ENCODE data around the gene PLEKHM1.

The PLEKHM1 gene

DNA sequence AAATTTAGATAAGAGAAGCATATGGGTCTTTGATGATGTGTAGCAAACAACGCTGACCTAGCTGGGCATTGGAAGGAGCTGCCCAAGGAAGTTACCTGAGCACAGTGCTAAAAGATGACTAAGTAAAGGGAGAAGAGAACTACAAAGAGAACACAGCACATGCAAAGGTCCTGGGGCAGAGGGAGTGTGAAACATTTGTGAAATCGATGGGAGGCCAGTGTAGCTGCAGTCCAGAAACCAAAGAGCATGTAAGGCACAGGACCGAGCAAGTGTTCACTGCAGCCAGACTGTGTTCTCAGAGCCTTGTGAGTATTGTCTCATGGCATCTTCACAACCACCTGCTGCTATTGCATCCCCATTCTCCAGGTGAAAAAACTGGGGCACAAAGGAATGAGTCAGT lies 102.8 kb downstream of the PLEKHM1 start:
- peaks cover 22% of the 10 kb centered on the region for H3K4me1 Mint-ChIP-seq
- TF ChIP-seq, protein P1, sequence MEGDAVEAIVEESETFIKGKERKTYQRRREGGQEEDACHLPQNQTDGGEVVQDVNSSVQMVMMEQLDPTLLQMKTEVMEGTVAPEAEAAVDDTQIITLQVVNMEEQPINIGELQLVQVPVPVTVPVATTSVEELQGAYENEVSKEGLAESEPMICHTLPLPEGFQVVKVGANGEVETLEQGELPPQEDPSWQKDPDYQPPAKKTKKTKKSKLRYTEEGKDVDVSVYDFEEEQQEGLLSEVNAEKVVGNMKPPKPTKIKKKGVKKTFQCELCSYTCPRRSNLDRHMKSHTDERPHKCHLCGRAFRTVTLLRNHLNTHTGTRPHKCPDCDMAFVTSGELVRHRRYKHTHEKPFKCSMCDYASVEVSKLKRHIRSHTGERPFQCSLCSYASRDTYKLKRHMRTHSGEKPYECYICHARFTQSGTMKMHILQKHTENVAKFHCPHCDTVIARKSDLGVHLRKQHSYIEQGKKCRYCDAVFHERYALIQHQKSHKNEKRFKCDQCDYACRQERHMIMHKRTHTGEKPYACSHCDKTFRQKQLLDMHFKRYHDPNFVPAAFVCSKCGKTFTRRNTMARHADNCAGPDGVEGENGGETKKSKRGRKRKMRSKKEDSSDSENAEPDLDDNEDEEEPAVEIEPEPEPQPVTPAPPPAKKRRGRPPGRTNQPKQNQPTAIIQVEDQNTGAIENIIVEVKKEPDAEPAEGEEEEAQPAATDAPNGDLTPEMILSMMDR (IDR thresholded peaks at IDR 0.05; ENCODE audit: unreplicated experiment in 3 of 3), result no peak
- peaks cover 60% of the 10 kb centered on the region for H3K27me3 Mint-ChIP-seq (ENCODE audit: low read depth)
- H3K4me3 Mint-ChIP-seq, result no peak overlapping the region
- H3K36me3 Mint-ChIP-seq (ENCODE audit: low read depth), result no peaks in the 10 kb centered on the region
- no peaks in the 10 kb centered on the region for H3K9me3 Mint-ChIP-seq
- H3K27ac Mint-ChIP-seq, result no peak overlapping the region

DNA sequence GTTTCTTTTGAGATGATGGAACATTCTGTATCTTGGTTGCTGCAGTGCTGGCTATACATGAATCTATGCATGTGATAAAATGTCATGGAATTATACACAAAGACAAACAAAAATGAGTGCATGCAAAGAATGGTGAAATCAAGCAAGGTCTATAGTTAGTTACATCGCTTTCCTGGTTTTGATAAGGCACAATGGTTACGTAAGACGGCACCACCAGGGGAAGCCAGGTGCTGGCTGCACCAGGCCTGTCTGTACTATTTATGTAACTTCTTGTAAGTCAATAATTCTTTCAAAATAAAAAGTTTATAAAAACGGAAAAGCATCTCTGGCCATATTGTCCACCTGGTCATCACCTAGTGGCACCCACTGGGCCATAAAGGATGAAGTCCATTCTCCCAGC lies 104.3 kb downstream of the PLEKHM1 start:
- H3K4me3 Mint-ChIP-seq, result no peak overlapping the region
- peaks cover 59% of the 10 kb centered on the region for H3K27me3 Mint-ChIP-seq (ENCODE audit: low read depth)
- H3K27ac Mint-ChIP-seq, result no peak overlapping the region
- H3K4me1 Mint-ChIP-seq, result peaks cover 22% of the 10 kb centered on the region
- no peaks in the 10 kb centered on the region for H3K36me3 Mint-ChIP-seq (ENCODE audit: low read depth)
- no peaks in the 10 kb centered on the region for H3K9me3 Mint-ChIP-seq
- TF ChIP-seq, protein P1 (IDR thresholded peaks at IDR 0.05; ENCODE audit: unreplicated experiment in 3 of 3), result no peak

Measured in nephron (organoid).